HL-60 (cell line): ENCODE measurements around the gene RSRC1.

ENCODE experiments used
- DNase-seq, 2 experiments: peaks; one replicate each; pipeline ENCODE4 v3.0.0-alpha.2; 2010 to 2020; ENCODE audit warnings: low read depth in 1 of 2, low spot score in 1 of 2
- H3K27ac ChIP-seq: fragments of 250-450 bp; sonication (Bioruptor Pico); replicated peaks from 2 replicates; pipeline ENCODE4 v1.5.1; 2020; ENCODE audit warnings: mild to moderate bottlenecking, moderate library complexity
- H3K27me3 ChIP-seq: fragments of 250-450 bp; sonication (Bioruptor Pico); 2 replicates; pipeline ENCODE4 v1.5.1; 2021; ENCODE audit warnings: mild to moderate bottlenecking, moderate library complexity; ENCODE audit not compliant: insufficient read depth, poor library complexity, severe bottlenecking
- H3K4me3 ChIP-seq: replicated peaks from 2 replicates; pipeline ENCODE4 v1.5.1; 2011; ENCODE audit warnings: mild to moderate bottlenecking, control low read depth, low read length; ENCODE audit not compliant: insufficient read depth
- CTCF ChIP-seq: IDR thresholded peaks from one replicate; pipeline ENCODE4 v1.5.1; 2011; ENCODE audit warnings: low read length, control low read depth, inconsistent platforms; ENCODE audit not compliant: insufficient read depth
- GABPA ChIP-seq: IDR thresholded peaks from 2 replicates; pipeline ENCODE4 v1.6.1; 2012; ENCODE audit warnings: low read depth
- POLR2AphosphoS5 ChIP-seq: IDR thresholded peaks from 2 replicates; pipeline ENCODE4 v1.6.1; 2012; ENCODE audit warnings: low read depth
- SPI1 ChIP-seq: IDR thresholded peaks from 2 replicates; pipeline ENCODE4 v1.6.1; 2012; ENCODE audit warnings: low read depth, mild to moderate bottlenecking, borderline replicate concordance
- TF ChIP-seq, protein P1 (sequence below): IDR thresholded peaks from 2 replicates; pipeline ENCODE4 v1.6.1; 2012; ENCODE audit warnings: low read depth; ENCODE audit not compliant: insufficient replicate concordance

The RSRC1 gene

DNA sequence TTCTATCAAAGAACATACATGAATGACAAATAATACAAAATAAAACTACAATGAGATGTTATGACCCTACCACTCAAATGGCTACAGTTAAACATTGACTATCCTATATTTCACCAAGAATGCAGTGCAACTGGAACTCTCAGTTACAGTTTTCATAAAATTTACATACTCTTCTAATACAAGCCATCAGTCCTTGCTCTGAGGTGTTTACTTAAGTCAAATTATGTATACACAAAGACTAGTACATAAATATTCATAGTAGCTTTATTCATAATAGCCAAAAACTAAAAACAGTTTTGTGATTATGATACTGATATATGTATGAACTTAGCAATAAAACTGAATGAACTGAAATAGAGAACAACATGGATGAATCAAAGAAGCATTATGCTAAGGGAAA, 480.3 kb downstream of the RSRC1 start:
- no peak overlapping the region for H3K4me3 ChIP-seq
- no peak overlapping the region for H3K27ac ChIP-seq
- H3K27me3 ChIP-seq, result no peaks in the 10 kb centered on the region
- DNase-seq, result no peak
- TF ChIP-seq, protein P1, sequence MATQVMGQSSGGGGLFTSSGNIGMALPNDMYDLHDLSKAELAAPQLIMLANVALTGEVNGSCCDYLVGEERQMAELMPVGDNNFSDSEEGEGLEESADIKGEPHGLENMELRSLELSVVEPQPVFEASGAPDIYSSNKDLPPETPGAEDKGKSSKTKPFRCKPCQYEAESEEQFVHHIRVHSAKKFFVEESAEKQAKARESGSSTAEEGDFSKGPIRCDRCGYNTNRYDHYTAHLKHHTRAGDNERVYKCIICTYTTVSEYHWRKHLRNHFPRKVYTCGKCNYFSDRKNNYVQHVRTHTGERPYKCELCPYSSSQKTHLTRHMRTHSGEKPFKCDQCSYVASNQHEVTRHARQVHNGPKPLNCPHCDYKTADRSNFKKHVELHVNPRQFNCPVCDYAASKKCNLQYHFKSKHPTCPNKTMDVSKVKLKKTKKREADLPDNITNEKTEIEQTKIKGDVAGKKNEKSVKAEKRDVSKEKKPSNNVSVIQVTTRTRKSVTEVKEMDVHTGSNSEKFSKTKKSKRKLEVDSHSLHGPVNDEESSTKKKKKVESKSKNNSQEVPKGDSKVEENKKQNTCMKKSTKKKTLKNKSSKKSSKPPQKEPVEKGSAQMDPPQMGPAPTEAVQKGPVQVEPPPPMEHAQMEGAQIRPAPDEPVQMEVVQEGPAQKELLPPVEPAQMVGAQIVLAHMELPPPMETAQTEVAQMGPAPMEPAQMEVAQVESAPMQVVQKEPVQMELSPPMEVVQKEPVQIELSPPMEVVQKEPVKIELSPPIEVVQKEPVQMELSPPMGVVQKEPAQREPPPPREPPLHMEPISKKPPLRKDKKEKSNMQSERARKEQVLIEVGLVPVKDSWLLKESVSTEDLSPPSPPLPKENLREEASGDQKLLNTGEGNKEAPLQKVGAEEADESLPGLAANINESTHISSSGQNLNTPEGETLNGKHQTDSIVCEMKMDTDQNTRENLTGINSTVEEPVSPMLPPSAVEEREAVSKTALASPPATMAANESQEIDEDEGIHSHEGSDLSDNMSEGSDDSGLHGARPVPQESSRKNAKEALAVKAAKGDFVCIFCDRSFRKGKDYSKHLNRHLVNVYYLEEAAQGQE, result no peak
- TF ChIP-seq POLR2AphosphoS5 (no peak), CTCF (no peak), SPI1 (no peak), GABPA (no peak)
